Measurements from ENCODE around the gene LRRTM3.

The LRRTM3 gene

DNA sequence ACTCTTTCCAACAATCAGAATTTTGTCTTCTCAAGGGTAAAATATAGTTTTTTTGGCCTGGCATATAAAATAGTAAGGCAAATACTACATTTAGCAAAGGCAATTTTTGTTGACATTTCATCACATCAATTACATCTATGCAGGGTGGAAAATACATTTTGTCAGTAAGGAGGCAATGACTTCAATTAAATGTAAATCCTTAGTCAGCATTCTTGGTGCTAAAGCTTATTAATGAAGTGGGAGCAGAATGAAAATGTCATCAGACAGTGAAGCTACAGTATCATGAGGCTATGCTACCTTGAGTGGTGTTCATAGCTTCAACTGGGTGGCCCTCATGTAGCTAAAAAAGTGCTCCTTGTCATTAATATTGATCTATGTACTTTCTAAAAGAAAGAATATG is 8.9 kb downstream of the LRRTM3 start:
- no peak for DNase-seq (ENCODE audit: low spot score)

DNA sequence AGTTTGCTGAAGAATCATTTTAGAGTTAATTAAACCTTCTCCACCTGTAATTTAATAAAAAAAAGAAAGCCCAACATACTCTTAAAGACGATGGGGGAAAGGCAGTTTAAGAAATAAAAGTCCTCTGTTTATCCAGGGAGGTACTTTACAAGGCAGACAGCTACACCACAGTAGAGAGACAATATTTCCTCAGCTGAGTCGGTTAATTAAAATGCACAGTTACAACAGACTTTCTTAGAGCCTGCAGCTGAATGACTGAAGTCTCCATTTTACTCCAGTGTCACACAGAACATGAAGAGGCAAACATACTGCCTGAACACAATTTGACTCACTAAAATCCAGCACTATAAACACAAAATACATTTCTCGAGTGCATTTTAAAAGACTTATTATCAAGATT is 15.1 kb downstream of the LRRTM3 start:
- peak; percentile 56 for DNase-seq (ENCODE audit: low spot score)

DNA sequence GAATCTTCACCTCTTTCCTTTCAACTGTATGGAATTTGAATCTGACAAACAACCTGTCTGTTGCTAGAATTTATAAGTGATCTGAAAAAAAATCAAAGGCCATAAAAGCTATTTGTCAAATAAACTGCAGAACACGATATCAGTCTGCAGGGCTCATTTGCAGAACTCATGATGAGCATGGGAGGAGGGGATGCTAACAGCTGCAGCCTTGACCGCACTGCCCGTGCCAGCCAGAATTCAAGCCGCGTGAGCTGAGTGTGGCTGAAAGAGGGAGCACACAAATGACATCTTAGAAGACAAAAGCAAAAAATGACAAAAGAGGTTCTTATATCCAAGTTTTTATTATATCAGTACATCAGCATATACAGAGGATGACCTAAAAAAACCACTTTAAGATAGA is 15.7 kb downstream of the LRRTM3 start:
- DNase-seq (ENCODE audit: low spot score): peak; percentile 92

DNA sequence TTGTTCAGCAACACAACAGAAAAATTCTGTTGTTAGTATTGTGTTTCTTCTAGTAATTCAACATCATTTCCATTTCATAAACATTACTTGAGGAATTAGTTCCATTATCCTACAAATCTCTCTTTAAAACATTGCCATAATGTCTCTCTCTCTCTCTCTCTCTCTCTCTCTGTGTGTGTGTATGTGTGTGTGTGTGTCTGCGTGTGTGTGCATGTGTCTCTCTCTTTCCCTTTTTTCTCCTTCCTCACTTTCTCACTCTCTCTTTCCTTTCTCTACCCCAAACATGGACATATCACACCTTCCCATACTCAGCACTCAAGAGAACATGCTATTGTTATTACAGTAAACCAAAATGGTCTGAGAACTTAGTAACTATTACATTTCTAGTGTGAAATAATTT is 16.6 kb downstream of the LRRTM3 start:
- no peak for DNase-seq (ENCODE audit: low spot score)

DNA sequence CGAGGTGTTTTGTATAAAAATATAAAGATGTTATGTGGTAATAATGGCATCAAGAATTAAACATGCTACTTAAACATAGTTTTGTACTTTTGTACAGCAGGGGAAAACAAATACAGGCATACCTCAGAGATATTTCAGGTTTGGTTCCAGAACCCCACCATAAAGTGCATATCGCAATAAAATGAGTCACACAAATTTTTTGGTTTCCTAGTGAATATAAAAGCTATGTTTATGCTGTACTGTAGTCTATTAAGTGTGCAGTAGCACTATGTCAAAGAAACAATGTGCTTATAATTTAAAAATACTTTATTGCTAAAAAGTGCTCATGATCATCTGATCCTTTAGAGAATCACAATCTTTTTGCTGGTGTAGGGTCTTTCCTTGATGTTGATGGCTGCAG is 17.8 kb downstream of the LRRTM3 start:
- no peak for DNase-seq (ENCODE audit: low spot score)

DNA sequence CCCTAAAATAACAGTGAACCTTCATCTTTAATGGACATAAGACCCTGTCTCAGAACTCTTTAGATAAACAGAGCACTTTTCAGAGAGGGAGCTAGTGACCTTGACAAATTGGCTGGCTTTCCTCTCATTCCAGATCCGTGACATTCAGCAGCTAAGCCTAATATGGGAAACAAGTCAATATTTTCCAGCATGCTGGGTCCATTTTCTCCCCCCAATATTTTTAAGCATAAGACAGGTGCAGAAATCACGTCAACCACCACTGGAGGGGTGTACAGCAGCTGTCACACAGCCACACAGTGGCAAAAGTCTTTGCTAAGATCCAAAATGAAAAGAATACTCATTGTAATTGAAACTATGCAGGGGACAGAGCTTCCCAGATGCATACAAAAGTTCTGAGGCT is 26.1 kb downstream of the LRRTM3 start:
- no peak for DNase-seq (ENCODE audit: low spot score)

DNA sequence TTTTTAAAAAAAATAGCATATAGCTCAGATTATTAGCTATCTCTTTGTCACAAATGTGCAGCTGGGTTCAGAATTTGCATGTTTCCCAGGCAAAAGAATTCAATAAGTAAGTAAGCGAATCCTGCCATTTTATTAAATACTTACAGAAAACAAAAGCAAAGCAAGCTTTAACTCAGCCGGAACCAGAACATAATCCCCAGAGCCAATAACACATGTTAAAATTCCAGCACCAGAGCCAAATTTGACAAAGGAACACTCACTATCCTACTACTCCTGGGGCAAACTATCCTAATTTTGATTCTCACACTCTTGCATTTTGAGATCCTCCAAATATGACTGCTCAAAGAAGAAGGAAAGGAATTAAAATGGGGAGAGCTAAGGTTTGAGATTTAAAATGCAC is 32.6 kb downstream of the LRRTM3 start:
- DNase-seq (ENCODE audit: low spot score): no peak

DNA sequence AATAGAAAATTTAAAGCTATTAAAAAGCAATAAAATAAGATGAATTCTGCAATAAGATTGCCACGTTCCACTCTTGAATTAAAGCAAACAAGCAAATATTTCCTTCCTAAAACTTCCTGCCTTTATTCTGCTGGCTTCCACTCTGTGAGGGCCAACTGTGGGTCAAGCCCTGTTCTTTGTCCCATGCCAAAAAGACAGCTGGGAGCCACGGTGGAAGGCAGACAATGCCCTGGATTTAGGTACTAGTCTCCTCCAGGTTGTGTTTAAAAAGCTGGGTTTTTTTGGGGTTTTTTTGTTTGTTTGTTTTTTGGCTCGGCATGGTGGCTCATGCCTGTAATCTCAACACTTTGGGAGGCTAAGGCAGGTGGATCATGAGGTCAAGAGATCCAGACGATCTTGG is 39.1 kb downstream of the LRRTM3 start:
- DNase-seq (ENCODE audit: low spot score): no peak

DNA sequence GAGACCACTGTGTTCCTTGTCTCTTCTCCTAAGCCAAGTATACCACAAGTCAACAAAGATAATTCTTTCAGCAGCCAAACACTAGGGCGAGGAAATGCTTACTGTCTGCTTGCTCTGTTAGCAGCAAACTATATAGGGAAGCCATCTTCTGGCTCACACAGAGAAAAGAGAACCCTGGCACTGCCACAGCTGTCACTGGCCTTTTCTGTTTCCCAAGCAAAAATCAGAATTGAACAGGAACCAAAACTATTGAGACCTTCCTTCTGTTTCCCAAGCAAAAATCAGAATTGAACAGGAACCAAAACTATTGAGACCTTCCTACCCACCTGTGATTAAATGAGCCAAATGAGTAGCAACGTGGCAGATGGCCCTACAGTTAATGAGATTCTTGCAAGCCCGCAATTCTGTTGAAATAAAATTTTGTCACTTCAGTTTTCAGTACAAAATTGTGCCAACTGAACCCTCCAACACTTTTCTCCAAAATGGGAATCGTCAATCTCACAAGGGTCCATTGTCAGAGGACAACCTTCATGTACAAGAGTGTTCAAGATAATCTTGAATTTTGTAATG is 54.5 kb downstream of the LRRTM3 start:
- no peak for DNase-seq (ENCODE audit: low spot score)

DNA sequence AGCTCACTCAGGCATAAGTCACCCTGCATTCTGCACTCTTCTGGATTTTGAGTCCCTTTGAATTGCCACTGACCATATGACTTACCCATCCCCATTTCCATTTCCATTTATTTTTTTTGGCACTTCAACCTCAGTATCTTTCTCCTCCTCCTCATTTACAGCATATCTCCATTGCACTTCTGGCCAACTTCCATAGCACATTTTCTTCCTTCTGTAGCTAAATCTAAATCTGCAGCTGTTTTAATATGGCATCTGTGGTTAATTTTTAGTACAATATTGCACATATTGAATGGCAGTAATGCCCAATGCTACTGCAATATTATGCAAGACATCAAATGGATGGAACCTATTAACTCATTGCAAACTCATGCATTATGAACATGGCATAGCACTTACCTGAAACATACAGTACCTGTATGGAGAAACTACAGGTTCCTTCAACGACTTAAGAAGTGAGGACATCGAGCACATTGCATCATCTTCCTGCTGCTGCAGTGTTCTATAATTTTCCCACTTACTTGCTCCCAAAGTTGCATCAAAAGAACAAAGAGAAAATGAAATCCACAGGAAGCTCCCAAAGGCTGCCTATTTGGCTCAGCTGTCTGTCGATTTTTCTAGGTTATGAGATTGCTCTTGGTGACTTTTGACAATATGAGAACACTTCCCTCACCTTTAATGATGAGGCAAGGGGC is 55.7 kb downstream of the LRRTM3 start:
- DNase-seq (ENCODE audit: low spot score): no peak

DNA sequence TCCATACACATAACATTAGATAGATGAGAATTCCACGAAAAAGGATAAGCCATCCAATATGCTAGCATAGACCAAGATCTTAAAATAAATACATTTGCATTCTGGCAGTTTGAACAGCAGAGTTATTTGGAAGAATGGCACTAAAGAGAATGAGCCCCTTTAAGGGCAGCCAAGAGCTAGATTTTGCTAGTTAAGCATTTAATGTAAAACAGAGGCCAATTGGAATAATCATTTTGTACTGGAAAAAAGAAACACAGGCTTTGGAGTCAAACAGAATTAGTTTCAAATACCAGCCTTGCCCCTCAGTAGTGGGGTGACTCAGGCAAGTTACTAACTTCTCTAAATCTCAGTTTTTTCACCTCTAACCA is 56.2 kb downstream of the LRRTM3 start:
- no peak for DNase-seq (ENCODE audit: low spot score)

DNA sequence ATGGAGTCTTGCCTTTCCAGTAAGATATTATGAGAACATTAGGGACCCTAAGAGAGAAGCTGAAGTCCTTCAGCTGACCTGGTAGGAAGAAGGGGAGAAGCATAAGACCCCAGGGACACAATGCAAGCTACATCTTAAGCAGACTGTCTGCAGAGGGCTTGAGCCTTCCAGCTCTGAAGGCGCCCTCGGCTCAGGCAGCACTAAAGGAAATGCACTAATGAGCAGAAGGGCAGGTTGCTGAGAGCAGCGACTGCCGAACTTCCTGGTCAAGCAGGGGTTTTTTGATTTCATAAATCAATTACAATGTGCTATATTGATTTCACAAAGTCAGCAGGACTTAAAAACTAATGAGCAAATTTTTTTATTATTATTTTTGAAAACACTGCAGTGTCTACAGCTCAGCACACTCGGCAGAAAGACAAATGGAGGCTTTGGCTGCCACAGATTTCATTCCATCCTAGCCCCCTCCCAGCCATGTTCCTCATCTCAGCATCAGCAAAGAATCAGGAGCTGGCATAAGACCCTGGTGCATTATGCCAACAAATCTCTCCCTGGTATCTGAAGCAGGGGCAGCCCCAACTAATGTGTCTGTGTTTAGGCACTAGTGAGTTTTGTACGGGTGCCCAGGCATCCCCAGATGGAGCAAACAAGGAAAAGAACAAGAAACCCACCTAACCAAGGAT is 57.1 kb downstream of the LRRTM3 start:
- DNase-seq (ENCODE audit: low spot score): no peak

DNA sequence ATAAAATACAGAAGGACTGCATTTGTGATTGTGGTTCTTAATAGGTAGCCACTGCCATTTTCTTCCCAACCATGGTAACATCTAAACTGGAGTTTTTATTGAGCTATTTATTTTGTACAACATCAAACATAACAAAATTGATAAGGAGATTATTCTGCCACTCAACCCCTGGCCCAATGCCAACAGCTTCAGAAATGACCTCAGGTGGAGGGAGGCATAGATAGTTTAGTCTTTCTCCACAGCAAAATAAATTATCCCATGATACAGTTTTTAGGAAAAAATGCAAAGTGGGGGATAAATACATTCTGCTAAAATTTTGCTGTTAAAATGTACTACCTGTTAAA is 57.6 kb downstream of the LRRTM3 start:
- DNase-seq (ENCODE audit: low spot score): no peak

DNA sequence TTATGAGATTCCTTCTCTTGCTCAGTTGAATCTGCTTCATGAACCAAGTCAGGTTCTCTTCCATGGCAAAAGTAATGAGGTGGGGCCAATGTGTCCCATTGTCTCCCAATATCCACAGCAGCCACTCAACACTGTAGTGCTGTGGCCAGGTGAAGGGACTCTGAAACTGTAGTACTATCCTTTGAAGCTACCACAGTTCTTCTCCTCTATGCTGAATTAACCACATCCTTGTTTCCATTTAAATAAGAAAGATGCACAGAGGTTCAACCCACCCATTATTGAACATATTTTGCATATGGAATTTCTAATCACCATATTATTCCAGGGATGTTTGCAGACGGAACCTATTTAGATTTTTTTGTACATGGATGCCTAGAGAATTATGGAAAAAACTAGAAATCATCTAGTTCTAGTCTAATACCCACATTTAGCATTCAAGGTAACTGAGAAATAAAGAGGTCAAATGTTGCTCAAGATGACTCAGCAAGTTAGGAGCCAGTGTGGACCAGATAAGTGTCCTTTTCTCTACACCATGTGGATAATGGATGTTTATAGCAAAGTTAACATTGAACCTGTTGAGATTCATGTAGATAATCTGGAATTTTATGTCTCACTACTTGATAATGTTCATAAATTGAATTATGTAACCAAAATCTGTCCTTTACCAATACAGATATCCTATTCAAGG is 64.5 kb downstream of the LRRTM3 start:
- DNase-seq (ENCODE audit: low spot score): no peak

DNA sequence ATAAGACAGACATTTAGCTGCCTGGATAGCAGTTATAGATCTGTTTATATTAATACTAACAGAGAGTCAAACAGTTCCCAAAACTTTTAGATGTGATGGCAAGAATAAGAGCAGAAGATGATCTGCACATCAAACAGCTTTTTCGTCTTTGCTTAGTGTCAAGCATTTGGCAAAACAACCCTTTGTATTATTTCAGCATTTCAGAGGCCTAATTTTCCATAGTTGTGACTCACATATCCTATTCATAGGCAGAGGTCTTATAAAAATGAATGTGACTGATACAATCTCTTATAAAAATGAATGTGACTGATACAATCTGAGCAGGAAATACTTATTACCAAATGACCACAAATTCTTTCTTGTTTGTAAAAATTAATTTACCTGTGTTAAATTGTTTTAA is 71.2 kb downstream of the LRRTM3 start:
- no peak for DNase-seq (ENCODE audit: low spot score)

DNA sequence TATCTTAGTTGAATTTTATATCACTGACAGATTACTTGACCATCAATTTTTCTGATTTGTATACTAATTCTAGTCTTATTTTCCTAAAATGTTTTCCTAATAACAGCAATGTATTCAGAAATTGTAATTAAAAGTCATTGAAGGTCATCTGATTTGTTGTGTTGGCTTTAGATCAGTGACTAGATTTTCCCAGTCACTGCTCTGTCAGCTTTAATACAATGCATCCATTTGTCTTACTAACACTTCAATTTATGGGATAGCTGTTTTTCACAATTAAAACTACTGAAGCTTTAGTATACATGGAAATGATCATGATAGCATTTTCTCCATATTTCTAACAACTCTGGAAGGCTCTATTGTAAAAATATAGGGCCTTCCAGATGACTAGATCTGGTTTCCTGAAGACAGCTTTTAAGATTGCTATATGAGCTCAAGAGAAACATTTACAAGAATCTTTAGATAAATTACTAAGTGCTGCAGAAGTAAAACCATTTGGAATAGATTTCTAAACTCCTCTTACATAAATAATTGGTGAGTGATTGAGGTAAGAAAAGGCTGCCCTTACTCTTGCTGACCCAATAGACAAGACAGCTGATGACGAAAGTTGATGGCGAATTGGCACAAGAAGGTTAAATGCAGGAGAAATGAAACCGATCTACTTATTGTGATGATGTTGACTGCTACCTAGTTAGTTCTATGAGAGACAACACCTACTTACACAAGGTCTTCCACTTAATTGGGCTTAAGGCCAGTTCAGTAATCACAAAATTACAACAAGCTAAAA is 74.1 kb downstream of the LRRTM3 start:
- no peak for DNase-seq (ENCODE audit: low spot score)

DNA sequence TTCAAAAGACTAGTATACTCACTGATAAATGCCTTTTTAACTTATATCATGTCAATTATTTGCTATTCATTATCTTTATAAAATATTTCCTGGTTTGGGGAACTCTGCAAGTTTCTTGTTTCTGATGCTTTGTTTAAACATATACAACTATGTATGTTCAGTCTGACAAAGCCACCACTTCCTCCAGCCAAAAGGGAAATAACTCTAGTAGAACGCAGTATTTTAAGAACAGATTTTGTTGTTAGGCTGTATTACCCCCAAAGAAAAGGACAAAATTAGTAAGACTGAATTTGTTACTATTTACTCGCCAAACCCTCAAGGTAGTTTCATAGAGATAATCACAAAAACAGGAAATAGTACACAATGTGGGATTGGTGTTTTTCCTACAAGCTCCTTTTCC is 78.9 kb downstream of the LRRTM3 start:
- no peak for DNase-seq (ENCODE audit: low spot score)

DNA sequence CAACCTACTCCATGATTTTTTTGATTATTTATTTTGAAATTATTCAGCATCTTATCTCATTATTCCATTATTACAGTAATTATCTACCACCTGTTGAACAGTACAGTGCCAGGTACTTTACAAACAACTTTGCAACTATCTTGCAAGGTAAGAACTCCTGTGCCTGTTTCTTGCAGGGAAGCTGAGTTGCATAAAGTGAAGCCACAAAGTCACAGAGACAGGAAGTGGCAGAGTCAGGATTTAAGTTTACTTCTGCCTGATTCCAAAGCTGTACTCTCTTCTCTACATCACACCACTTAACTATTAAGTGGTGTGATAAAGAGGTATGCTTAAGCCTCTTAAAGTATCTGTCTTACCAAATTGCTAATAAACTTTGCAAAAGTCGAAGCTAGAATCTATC is 80.1 kb downstream of the LRRTM3 start:
- no peak for DNase-seq (ENCODE audit: low spot score)

DNA sequence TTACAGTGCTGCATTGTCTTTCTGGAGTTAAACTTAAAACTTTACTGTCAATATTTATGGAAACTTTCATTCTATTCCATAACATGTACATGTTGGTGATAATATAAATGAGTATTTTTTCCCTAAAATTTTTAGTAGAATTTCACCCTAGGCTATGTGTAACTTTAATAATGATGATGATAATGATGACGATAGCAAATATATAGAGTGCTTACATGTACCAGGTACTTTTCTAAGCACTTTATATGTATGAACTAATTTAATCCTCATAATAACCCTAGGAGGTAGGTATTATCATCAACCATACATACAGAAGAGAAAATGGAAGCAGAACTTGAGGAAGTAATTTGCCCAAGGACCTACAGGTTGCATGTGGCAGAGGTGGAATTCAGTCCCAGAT is 85.6 kb downstream of the LRRTM3 start:
- no peak for DNase-seq (ENCODE audit: low spot score)

DNA sequence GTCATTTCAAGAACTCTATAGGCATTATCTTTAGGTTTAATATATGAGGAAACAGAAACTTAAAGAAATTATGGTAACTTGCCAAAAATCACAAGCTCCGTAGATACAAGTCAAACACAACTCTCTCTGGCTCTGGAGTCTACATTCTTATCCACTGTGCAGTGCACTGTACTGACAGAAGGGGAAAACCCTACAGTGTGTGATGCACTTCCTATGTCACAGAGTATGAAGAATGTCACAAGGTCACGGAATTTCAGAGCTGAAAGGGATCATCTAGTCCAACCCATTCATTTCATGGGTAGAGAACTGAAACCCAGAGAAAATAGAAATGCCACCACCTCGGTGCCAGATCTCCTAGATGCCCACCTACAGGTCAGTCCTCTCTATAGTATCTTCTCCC is 86.1 kb downstream of the LRRTM3 start:
- no peak for DNase-seq (ENCODE audit: low spot score)

DNA sequence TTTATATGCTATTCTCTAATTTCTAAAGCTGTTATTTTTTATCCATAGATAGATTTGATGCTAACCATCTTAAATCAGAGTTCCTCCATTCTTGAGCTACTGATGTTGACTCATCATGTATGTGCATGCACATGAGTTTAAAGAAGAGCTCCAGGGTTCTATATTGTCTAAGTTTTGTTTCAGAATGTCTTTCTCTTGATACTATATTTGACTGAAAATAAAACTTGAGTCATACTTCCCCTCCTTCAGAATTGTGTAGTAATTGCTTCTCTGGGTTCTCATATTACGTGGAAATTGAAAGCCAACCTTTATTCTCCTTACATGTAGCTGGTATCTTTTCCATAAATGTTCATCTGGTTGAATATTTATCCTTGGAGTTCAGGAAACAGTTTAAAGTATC is 89.4 kb downstream of the LRRTM3 start:
- no peak for DNase-seq (ENCODE audit: low spot score)

DNA sequence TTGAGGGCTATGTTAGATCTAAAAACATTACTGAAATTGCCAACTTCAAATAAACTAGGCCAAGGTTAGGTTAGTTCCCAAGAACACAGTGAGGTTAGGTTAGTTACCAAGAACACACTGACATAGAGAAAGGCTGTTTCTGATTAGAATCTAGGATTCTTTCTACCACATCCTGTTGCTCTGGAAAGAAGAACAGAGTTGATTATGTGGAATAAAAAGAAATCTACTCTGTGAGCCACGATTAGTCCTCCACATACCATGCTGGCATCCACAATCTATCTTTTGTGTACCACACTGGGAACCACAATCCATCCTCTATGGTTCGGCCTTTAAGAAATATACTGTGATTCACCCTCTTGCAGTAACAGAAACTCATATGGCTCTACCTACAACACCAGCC is 91.4 kb downstream of the LRRTM3 start:
- DNase-seq (ENCODE audit: low spot score): no peak

DNA sequence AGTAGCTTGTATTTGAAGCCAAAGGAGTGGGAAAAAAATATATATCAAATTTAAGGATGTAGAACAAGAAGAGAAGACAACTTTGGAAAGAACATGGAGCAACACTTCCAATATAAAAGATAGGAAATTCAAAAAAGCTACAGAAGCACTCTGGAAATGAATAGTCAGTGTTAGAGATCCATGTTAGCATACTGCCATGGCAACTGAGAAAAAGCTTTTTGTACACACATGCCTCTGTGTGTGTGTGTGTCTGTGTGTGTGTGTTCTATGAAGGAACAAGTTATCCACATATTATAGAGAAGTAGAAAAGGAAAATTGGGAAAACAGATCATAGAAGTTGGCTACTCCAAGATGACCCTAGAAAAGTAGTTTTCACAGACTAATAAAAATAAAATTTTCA is 96.3 kb downstream of the LRRTM3 start:
- no peak for DNase-seq (ENCODE audit: low spot score)

All from Ammon's horn (tissue), 1 donor.